AG09309 (cell line): Measurements from ENCODE around the gene SMIM45.

ENCODE experiments used
- DNase-seq: peaks from one replicate; pipeline ENCODE4 v3.0.0-alpha.2; 2010; ENCODE audit warnings: low read depth
- H3K4me3 ChIP-seq: 2 replicates; pipeline ENCODE4 v1.5.1; 2011; ENCODE audit warnings: mild to moderate bottlenecking, low read depth, low read length, moderate library complexity; ENCODE audit not compliant: control insufficient read depth
- TF ChIP-seq, protein P1 (sequence below): IDR thresholded peaks from 2 replicates; pipeline ENCODE4 v1.5.1; 2011; ENCODE audit warnings: mild to moderate bottlenecking, low read depth, low read length, inconsistent platforms; ENCODE audit not compliant: insufficient read depth, control insufficient read depth; ENCODE audit errors: missing control alignments

SMIM45 gene

DNA sequence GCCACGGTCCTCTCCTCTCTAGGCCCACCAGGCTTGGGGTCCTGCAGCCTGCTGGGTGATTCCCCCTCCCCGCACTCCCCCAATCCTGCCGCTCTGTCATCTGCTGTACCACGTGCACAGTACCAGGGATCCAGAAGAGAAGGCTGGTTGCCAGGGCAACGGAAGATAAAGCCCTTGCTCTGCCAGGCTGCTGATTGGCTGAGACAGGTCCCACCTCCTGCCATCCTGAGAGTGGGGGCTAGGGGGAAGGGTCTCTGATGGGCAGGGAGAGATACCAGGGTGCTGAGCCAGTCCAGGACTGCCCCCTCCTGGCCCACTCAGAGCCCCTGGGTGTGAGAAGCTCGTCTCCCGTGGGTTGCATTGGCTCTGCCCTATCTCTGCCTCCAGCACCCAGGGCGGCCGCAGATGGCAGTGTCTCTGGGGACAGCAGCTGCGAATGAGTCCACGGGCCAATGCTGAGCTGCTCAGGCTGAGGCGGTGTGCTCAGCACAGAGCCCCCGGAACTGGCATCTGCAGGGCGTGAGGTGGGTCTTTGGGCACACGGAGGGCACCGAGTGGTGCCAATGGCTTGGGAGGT is at the start of gene SMIM45:
TSS of gene SMIM45 (plus strand) at position 253 of the 577 bp plus-strand sequence.
- no peak within 1 kb of the TSS for H3K4me3 ChIP-seq
- TF ChIP-seq, protein P1, sequence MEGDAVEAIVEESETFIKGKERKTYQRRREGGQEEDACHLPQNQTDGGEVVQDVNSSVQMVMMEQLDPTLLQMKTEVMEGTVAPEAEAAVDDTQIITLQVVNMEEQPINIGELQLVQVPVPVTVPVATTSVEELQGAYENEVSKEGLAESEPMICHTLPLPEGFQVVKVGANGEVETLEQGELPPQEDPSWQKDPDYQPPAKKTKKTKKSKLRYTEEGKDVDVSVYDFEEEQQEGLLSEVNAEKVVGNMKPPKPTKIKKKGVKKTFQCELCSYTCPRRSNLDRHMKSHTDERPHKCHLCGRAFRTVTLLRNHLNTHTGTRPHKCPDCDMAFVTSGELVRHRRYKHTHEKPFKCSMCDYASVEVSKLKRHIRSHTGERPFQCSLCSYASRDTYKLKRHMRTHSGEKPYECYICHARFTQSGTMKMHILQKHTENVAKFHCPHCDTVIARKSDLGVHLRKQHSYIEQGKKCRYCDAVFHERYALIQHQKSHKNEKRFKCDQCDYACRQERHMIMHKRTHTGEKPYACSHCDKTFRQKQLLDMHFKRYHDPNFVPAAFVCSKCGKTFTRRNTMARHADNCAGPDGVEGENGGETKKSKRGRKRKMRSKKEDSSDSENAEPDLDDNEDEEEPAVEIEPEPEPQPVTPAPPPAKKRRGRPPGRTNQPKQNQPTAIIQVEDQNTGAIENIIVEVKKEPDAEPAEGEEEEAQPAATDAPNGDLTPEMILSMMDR, result no peak
- no peak for DNase-seq

DNA sequence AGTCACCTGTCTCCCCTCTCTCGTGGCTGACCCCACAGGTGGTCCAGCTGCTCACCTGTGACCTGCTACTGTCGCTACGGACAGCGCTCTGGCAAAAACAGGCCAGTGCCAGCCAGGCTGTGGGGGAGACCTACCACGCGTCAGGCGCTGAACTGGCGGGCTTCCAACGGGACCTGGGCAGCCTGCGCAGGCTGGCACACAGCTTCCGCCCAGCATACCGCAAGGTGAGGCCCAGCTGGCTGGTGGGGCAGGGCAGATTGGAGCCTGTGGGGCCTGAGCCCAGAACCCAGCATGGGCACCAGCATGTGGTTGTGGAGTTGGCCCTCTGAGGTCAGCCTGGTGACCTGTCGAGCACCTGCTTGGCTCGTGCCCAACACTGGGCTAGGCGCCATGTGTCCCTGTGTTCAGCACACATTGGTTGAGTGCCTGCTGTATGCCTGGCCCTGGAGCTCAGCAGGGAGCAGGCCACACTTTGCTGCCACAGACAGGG is 49.0 kb upstream of the SMIM45 start:
- TF ChIP-seq, protein P1, result no peak
- no peak overlapping the region for H3K4me3 ChIP-seq
- DNase-seq, result no peak

DNA sequence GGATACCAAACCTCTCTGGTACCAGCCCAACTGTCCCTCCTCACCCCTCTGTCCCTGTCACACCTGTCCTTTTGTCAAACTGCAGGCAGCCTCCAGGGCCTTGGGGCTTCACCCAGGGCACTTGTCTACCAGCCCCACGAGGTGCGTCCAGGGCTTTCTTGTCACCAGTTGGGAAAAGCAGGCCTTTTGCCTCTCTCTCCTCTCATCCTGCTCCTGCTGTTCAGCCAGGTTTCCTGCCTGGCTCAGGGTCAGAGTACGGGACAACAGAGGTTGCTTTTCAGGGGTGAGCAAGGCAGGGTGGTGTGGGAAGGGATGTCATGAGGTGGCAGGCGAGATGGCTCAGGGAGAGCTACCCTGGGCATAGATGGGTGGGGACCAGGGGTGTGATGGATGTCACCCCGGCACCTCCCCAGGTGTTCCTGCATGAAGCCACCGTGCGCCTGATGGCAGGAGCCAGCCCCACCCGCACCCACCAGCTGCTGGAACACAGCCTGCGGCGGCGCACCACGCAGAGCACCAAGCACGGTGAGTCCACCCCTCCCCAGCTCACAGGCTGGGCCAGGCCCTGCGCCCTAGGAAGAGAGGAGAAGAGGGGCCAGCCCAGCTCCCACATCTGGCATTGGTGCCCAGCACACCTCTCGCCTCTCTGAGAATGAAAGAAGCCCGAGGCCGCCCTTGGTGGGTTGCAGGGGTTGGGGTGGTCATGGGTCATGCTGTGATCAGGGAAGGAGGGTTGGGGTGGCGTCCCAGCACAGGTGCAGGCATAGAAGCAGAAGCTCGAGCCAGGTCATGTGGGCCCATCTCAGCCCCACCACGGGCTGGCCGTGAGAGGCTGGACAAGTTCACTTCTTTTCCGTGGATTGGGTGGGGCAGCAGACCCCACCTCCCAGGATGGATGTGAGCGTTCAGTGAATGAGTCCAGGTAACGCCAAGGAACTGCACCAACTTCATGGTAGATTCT is 47.2 kb upstream of the SMIM45 start:
- TF ChIP-seq, protein P1, result no peak
- H3K4me3 ChIP-seq, result no peak overlapping the region
- no peak for DNase-seq

DNA sequence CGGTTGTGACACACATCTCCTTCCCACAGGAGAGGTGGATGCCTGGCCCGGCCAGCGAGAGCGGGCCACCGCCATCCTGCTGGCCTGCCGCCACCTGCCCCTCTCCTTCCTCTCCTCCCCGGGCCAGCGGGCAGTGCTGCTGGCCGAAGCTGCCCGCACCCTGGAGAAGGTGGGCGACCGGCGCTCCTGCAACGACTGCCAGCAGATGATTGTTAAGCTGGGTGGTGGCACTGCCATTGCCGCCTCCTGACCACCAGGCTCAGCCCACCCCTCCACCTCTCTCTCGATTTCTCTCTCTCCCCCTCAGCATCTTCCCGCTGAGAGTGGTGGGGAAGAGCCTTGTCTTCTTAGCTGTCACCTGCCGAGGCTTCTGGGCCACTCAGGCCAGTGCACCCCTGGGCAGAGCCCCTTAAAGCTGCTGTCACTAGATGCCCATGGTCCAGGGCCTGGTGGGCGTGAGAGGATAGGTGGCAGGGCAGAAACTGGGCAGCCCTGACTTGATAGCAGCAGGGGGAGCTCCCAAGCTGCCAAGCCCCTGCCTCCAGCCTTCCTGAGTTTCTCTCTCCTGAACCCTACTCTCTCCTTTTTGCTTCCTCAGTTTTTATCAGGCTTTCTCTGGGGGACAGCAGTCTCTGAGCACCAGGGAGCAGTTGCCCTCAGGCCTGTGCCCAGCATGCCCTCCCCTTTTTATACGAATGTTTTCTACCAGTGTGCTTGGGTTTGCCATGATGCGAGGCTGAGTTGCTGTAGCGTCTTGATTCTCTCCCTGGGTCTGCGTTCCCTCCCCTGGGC is 46.3 kb upstream of the SMIM45 start:
- TF ChIP-seq, protein P1, result no peak
- no peak for DNase-seq
- no peak overlapping the region for H3K4me3 ChIP-seq

DNA sequence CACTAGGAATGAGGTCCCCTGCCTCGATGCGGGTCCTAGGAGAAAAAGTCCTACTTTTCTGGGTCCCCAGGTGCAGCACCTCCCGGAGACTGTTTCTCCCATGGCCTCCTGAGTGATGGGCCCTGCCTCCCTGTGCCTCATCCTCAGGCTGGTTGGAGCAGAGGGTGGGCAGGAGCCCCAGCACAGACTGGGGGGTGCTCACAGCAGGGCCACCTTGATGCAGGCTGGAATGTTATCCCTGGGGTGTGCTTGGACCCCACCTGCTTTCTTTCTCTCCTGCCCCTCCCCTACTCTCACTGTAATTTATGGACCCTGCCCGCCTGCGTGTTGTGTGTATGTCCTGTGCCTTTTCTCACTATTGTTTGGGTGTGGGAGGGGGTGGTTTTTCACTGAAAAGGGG is 45.1 kb upstream of the SMIM45 start:
- TF ChIP-seq, protein P1, result no peak
- DNase-seq, result no peak
- H3K4me3 ChIP-seq, result no peak overlapping the region

DNA sequence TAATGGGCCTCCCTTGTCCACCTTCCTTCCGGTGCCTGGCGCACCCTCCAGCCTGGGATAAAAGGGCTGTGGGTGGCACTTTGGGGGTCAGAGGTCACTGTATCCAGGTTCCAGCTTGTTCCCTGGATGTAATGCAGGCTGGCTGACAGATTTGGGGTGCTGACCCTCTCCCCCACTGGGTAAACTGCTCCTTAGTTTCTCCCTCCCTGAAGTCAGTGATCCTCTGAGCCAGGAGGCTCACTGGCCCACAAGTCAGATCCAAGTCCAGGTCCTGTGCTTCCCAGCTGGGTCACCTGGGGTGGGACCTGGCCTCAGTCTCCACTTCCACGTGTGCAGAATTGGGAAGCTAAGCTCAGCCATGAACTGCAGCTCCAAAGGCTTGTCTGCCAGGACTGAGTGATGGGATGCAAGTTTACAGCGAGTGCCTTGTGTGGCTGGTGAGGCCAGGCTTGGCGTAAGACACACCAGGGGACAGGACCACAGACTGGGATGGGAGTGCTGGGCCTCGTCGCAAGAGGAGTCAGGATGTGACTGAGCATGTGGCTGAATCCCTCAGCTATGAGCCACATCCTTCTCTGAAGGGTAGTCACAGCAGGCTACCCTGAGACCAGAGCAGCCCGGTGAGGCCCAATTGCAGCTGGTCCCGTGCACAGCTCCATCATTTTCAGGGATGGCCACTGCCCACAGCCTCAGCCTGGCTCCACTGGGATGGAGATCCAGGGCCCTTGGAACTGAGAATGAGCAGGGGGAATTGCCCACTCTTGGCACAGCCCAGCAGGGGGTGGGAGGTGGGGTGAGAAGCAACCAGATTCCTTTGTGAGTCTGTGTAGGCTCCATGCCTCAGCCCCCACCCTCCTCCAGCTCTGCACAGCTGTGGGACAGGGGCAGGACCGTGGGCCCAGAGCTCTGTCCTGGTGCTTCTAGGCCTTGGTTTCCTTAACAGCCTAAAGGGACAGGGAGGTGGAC is 44.2 kb upstream of the SMIM45 start:
- no peak overlapping the region for H3K4me3 ChIP-seq
- TF ChIP-seq, protein P1, result no peak
- DNase-seq, result no peak
